HG02938 (cell line): Measurements from ENCODE around the gene ATP13A3.

Experiments used
- ATAC-seq: cut with Tn5 transposase; IDR thresholded peaks from one replicate; pipeline ENCODE4 v1.9.1; 2021; ENCODE audit warnings: mild to moderate bottlenecking, moderate library complexity; ENCODE audit not compliant: unreplicated experiment

ATP13A3 gene

DNA sequence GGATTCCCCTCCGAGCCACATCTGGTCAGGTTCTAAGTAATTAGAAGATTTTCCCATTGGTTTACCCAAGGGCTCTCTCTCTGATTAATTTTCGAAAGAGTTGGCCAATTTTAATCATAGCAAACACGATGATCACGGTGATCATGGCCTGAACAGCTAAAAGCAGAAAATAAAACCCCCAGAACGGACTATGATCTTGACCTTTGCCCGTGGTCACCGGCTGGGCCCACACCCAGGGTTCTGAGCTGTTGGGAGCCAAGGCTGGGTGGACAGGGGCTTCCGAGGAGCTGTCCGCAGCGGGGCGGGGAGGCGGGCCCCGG lies 90.3 kb downstream of the ATP13A3 start:
- ATAC-seq: no peak

DNA sequence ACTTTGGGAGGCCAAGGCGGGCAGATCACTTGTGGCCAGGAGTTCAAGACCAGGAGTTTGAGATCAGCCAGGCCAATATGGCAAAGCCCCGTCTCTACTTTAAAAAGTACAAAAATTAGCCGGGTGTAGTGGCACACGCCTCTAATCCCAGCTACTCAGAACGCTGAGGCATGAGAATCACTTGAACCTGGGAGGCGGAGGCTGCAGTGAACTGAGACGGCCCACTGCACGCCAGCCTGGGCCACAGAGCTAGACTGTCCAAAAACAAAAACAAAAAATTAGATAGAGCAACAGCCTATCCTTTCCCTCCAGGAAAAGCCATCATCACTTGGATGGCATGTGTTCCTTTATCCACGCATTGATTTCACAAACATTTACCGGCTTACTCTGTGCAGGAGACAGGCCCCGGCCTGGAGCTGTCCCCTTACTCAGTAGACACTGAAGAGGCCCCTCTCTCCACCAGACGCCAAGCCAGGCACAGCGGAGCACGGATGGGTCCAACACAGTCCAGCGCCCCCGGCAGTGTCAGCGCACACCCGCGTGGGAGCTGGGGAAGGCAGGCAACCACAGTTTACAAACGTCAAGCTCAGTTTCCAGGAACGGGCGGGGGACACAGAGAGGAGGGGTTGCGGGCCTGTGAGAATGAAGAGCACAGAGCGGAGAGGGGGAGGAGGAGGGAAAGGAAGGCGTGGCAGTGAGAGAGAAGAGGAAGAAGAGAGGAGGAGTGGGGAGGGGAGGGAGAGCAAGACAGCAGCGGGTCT lies 90.8 kb downstream of the ATP13A3 start:
- no peak for ATAC-seq

DNA sequence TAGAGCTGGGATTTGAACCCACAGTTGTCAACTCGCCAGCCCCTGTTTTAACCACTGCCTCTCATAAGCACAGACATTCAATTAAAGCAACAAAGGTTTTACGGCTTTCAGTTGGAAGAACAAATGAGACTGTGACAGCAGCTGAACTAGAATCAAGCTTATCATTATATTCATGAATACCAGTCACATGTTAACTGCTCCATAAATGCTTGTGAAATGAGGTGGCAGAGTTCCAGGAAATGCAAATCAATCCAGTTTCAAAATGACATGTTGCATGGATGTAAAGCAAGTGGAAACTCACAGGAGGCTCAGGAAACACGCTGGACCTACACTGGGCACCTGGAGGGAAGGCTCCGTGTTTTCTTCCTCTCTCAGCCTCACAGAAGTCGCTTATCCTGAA lies 91.6 kb downstream of the ATP13A3 start:
- no peak for ATAC-seq

DNA sequence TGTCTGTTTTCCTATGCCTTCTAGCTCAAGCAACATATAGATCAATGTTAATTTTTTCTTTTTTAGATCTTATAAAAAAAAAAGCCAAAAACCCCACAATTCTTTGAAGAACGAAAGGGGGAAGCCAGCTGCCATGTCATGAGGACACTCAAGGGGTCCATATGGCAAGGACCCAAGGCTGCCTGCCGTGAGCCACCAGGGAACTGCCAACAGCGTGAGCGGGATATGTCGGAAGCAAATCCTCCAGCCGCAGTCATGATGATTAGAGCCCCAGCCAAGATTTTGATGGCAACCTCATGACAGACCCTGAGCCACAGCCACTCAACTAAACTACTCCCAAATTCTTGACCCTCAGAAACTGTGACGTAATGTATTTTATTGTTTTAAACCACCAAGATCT lies 94.2 kb downstream of the ATP13A3 start:
- no peak for ATAC-seq

DNA sequence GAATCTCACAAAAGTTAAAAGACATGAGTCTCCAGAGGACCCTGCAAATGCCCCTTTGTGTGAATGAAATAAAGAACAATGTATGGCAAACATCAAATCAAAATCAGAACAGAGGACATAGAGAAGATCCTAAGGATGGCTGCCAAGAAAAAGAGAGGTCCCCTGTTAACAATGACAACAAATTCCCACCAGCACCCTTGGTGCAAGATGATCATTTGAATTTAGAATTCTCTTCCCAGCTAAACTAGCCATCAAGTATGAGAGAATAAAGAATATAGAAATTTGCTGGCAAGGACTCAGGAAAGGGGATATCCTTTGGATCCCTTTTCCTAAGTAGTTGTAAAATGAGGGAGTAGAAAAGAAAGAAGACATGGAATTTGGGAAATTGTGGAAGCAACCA lies 96.0 kb downstream of the ATP13A3 start:
- ATAC-seq: no peak

DNA sequence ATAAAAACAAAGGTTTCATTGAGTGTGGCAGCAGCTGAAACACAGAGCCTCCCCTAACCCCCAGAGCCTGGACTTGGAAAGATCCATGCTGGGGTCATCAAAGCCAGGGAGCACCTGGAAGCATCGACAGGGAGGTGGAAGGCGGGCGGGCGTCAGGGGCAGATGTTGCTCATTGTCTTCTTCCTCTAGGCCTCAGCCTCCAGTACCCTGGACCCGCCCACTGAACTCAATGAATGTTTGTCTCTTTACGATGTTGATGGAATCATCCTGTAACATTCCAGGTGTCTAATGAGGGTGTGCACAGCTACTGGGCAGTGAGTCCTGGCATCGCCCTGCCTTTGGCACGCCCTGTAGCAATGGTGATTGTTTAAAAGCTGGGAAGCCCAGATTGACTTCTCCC lies 97.5 kb downstream of the ATP13A3 start:
- ATAC-seq: no peak

DNA sequence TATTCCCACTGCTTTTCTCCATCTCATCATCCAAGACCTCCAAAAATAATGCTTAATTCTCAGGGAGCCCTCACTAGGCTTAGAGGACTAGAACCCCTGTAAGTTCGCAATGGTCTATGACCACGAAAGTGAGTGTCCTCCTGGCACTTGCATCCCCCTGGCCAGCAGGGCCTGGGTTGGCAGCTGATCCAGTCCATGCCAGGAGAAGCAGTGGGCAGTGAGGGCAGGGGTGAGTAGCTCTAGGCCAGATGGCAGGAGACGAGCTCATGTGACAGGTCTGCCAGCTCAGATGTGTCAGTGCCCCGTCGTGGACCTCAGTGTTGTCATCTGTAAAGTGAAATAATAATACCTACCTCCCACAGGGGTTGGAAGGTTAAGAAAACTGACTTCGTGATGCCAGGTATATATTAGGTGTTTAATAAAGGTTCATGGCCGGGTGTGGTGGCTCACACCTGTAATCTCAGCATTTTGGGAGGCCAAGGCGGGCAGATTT lies 98.8 kb downstream of the ATP13A3 start:
- ATAC-seq: no peak

DNA sequence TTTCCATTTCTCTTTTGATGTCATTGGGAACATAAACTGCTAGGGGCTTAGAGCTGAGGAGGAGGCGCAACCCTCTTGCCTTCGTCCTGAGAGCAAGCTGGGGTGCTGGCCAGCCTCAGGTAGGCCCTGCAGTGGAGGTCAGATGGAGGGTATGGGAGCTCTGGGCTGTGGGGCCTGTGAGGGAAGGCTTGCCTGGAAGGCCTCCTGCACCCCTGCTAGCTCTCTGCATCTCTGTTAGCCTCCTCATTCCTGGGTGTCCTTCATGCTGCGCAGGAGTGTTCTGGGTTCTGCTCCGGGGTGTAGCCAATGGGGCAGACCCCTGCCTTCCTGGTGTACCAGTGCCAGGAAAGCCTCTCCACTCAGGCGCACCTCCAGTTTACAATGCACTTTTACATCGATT lies 99.5 kb downstream of the ATP13A3 start:
- ATAC-seq: no peak

DNA sequence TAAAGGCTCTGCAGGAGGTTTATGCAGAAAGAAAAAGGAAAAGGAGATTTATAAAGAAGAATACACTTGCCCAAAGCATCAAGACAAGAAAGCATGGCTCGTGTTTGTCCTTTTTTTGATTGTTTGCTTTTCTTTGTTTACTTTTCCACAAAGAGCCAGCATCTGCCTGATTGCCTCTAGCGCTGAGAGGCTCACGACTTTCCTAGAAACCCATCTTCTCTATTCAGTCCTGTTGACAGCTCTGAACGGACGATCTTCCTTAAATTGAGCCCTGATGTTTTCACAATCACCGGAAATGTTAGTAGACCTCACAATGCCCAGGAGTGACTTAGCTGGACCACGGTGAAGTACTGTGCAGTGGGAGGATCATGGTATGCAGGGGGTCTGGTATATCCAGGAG lies 100.2 kb downstream of the ATP13A3 start:
- no peak for ATAC-seq

DNA sequence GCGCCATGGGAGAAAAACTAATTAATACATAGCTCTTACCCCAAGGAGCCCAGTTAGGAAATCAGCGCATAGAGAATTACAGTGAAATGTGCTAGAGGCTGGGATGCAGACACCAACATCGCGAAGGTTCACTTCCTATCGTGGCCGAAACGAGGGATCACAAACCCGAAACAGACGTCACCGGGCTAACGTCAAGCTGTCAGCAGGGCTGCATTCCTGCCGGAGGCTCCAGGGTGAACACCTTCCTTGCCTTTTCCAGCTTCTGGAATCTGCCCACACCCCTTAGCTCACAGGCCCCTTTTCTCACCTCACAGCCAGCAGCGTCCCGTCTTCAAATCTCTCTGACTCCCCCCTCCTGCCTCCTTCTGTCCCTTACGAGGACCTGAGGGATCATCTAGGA lies 100.7 kb downstream of the ATP13A3 start:
- no peak for ATAC-seq

DNA sequence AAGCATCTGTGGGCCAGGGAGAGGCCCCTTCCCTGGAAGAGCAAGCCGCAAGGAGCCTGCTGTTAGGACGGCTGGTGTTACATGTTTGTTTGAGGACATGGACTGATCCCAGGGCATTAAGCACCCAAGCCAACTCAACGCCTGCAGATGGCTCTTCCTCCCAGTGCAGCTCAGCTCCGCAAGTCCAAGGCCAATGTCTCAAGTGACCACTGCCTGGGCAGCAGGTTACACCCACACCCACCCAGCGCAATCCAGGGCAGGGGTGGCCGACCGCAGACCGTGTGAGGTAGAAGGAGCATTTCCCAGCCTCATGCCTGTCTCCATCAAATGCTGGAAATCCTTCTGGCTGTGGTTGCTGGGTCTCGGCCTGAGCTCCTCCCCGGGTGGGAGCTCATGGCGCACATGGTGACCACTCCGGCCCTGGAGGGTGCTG lies 102.2 kb downstream of the ATP13A3 start:
- no peak for ATAC-seq

DNA sequence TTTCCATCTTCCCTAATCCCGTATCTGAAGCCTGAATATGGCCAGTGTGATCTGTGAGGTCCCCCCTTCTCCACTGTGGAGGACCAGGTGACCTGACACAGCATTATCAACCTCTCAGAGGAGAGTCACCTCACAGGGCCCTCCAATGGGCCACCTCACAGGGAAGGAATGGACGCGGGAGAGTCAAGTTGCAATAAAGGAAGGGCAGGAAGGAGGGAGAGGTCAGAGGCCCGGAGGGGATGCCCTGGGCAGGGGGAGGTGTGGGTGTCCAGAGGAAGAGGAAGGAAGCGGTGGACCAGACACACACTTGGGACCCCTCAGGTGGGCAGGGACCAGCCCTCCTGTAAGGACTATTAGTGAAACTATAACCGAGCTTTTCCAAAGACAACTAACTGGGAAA lies 102.6 kb downstream of the ATP13A3 start:
- ATAC-seq: no peak

DNA sequence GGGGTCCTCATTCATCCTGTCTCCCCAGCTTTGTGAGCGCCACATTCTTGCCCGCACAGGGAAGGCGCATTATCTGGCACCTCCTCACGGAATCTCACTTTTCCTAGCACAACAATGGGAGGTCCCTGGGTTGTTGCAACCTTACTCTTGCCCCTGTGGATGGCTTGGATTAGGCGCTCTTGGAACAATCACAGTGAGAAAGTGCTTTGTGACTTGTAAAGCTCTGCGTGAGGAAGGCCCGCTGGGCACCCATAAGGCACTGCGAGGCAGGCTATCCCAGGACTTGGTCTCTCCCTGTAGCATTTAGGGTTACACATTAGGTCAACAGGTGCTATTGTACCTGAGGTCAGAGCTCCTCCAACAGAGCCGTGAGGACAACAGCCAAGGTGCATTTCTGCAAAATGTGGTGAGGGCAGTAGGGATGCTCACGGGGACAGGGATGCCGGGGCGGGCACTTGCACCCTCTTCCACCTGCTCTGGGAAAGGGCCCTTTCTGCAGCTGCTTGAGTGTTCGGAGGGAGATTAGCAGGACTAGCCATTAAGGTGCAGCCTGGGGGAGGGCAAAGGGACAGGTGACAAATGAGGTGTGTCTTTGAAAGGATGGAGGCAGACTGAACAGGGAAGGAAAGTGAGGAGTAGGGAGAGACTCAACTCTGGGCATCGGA lies 103.4 kb downstream of the ATP13A3 start:
- no peak for ATAC-seq

DNA sequence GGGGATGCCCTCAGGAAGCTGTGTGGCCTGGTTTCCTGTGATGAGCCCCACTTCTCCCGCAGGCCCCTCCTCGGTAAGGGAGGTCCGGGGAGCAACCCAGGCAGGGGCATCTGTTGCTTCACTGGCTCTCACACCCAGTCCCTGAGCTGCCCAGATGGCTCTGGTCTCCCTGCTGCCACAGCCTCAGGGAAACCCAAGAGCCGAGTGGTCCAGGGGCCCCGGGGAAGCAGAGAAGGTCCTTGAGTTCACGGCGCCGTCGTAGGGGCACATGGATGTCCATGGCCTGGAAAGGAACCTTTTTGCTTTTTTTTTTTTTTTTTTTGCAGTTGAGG lies 103.9 kb downstream of the ATP13A3 start:
- ATAC-seq: no peak

DNA sequence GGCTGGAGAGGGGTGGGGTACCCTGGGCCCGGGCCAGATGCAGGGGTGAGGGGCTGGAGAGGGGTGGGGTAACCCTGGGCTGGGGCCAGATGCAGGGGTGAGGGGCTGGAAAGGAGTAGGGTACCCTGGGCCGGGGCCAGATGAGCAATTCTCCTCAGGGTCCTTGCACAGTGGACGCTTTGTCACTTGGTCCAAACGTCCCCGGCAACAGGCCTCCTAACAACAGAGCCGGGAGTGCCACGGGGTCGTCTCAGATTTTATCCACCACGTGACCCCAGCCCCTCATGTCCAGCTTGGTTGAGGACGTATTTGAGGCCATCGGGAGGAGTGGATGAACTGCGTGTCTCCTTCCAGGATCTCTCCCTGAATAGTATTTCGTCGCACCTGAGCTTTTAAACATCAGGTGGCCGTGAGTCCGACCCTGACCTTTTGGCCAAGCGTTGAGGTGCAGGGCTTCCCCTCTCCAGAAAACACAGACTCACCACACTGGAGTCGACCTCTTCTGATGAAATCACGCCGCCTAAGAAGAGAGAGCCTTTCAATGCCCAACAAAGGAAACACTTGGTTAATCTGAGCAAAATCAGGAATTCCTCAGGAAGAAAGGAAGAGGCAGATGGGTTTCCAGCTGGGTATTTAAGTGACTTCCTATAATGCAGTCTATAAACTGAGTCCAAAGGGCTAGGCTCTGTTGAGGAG lies 104.5 kb downstream of the ATP13A3 start:
- ATAC-seq: no peak

DNA sequence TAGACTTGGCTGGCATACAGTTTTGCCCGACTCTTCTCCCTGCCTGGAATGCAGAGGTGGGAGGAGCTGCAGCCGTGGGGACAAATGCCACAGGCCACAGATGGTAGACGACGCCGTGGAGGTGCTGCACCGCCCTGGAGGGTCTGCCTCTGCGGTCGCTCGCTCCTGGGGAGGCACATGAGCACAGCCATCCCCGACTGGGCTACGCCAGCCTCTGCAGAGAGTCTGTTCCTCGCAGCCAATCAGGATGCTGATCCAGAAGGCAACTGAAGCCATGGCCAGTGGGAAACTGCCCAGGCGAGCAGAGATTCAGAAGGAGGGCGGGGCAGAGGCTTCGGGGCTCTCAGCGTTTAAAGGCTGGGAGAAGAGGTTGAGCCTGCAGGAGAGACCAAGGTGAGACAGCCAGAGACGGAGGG lies 105.3 kb downstream of the ATP13A3 start:
- no peak for ATAC-seq

DNA sequence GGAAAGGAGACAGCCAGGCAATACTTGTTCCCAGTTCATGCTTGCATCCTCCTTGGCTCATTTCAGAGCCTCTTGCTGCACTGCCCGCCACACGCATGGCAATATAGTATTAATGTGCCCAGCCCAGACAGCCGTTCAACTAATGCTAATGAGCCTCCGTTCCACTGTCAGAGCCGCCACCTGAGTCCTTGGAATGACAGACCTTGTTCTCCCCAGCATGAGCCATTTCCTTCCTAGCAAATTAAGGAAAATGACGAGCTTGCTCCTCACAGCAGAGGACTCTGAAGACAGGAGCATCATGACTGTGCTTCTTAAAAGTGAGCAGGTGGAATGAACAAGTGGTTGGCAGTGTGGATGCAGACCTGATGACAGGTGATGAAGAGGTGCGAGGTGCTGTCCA lies 106.5 kb downstream of the ATP13A3 start:
- ATAC-seq: no peak

DNA sequence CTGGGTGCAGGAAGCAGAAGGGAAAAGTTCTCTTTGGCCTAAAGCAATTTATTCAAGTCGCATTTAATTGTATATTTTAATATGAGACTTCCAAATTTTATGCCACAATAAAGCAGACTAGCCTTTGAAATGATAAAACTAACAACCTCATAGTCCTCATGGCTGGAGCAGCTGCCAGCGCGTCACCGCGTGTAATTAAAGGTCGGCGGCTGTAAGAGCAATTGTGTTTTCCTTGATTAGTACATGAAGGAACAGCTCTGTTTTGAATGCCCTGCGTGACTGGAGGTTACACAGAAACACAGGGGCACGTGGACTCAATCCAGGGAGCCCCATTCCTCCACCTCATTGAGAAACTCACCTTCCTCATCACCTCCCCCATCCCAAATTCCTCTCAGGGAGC lies 107.2 kb downstream of the ATP13A3 start:
- ATAC-seq: no peak

DNA sequence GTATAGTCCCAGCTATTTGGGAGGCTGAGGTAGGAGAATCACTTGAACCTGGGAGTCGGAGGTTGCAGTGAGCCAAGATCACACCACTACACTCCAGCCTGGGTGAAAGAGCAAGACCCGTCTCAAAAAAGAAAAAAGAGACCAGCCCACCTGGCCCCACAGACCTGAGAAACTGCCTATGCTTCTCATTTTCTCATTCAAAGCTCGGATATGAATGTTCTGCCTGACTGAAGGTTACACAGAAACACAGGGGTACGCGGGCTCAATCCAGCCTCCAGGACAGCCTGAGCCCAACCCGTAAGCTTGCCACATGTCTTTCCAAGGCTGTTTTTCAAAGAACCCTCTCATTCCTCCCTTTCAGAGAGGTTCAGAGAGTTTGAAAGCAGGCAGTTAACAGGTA lies 107.6 kb downstream of the ATP13A3 start:
- no peak for ATAC-seq

DNA sequence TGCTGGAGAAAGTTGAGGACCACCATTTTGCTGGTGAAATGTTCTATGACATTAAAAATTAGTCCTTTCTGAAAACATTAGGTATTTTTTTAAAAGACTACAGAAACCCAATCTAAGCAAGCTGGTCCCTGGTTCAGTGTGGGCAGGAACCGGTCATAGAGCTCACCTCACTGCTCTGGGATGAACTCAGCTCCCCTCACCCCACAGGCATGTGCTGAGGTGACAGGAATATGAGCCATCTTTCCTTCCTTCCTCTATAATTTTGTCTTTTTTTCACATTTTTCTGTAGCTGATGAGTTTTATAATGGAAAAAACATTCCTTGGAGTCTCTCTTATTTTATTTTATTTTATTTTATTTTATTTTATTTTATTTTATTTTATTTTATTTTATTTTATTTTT lies 109.1 kb downstream of the ATP13A3 start:
- no peak for ATAC-seq

DNA sequence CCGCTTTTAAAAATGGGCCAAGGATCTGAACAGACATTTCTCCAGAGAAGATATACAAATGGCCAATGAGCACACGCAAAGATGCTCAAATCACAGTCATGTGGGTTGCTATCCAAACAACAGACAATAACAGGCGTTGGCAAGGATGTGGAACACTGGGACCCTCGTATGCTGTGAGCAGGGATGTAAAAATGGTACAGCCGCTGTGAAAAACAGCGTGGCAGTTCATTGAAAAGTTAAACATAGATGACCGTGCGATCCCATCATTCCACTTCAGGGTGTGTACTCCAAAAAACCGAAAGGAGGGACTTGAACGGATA lies 110.6 kb downstream of the ATP13A3 start:
- ATAC-seq: no peak

DNA sequence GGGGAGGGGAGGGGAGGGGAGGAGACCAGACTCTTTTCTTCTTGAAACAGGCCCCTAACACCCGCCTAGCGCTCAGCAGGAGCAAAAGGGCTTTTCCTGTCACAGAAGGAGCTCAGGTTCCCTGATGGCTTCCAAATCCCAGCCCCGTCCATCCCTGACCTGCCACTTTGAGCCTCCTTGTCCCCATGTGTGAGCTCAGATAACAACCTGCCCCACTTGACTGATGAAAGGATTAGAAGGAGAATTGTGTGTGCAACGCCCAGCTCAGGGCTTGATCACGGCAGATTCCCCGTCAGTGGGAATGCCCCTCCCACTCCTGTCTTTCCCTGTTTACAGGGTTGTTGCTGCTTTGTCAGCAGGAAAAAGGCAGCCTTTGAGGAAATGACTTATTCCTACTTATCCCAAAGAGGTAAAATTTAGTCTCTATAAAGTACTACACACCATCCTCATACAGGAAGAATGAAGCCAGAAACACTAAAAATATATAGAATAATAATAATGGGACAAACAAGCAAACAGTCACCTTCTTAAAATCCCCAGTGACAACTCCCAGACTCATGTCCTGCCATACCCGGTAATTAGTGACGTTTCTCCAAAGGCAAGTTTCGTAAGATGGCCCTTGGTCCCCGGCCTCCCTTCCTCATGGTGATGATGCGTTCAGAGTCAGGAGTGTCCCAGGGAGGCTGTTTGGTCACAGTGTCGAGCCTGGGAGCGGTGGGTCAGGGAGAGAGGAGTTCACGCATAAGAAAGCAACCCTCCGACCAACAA lies 111.1 kb downstream of the ATP13A3 start:
- ATAC-seq: no peak
